ENCODE measurements around the gene PACSIN3. TPM values are rescaled to one million over a fixed set of nuclear protein-coding genes. Genes with fewer than 3 reads are reported as not detected.

Gene PACSIN3
- total RNA-seq, 1 donor from 2014 or later, result 57.4 TPM

GRCh38 chr11:47132490-47132889, 53.7 kb downstream of the PACSIN3 start:
- TF ChIP-seq, protein P1, sequence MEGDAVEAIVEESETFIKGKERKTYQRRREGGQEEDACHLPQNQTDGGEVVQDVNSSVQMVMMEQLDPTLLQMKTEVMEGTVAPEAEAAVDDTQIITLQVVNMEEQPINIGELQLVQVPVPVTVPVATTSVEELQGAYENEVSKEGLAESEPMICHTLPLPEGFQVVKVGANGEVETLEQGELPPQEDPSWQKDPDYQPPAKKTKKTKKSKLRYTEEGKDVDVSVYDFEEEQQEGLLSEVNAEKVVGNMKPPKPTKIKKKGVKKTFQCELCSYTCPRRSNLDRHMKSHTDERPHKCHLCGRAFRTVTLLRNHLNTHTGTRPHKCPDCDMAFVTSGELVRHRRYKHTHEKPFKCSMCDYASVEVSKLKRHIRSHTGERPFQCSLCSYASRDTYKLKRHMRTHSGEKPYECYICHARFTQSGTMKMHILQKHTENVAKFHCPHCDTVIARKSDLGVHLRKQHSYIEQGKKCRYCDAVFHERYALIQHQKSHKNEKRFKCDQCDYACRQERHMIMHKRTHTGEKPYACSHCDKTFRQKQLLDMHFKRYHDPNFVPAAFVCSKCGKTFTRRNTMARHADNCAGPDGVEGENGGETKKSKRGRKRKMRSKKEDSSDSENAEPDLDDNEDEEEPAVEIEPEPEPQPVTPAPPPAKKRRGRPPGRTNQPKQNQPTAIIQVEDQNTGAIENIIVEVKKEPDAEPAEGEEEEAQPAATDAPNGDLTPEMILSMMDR (IDR thresholded peaks at IDR 0.05; ENCODE audit: insufficient read depth, low read length, poor library complexity, severe bottlenecking), result no peak
- no peaks in the 10 kb centered on the region for H3K36me3 ChIP-seq (ENCODE audit: control insufficient read depth, insufficient read depth, low read length)
- no peaks in the 10 kb centered on the region for H3K27me3 ChIP-seq (ENCODE audit: control insufficient read depth, insufficient read depth, low read length)
- DNase-seq (ENCODE audit: low read depth), result no peak
- no peak overlapping the region for H3K4me3 ChIP-seq (ENCODE audit: low read depth, low read length)

DNA sequence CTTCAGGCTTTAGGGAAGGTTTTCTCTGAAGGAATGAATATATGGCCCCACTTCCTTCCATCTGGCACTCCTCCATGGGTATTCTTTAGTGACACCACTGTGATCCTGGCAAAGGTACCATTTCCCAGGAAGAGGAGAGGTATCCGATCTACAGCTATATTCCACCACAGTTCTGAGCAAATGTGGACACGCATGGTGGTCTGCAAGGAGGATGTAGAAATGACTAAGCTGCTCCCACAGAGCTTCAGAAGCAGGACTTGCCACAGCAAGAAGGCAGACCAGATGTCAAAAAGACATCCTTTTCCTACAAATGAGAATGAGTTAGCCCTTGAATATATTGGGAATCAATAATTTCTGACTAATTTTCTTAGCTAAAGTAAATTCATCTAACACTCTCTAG, 55.1 kb downstream of the PACSIN3 start:
- Histone ChIP-seq H3K36me3 (ENCODE audit: control insufficient read depth, insufficient read depth, low read length) (no peaks in the 10 kb centered on the region), H3K4me3 (ENCODE audit: low read depth, low read length) (no peak overlapping the region), H3K27me3 (ENCODE audit: control insufficient read depth, insufficient read depth, low read length) (no peaks in the 10 kb centered on the region)
- TF ChIP-seq, protein P1 (IDR thresholded peaks at IDR 0.05; ENCODE audit: insufficient read depth, low read length, poor library complexity, severe bottlenecking), result no peak
- DNase-seq (ENCODE audit: low read depth), result no peak

DNA sequence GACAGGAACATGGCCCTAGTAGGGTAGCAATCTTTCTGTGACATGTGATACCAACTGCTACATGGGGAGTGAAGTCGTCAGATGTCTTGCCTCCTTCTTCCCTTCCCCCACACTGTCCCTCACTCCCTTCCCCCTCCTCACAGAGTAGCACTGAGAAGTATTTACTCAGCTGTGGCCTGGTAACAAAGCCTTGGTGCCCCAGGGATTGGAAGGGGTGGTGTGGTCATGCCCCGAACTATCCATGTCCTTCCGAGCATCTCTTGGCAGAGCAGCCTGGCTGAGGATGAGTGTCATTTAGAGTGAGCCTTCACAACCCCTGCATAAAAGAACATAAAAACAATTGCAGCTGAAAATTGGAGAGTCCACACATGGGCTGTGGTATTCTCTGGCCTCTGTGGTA, 55.7 kb downstream of the PACSIN3 start:
- TF ChIP-seq, protein P1 (IDR thresholded peaks at IDR 0.05; ENCODE audit: insufficient read depth, low read length, poor library complexity, severe bottlenecking), result no peak
- Histone ChIP-seq H3K36me3 (ENCODE audit: control insufficient read depth, insufficient read depth, low read length) (no peaks in the 10 kb centered on the region), H3K27me3 (ENCODE audit: control insufficient read depth, insufficient read depth, low read length) (no peaks in the 10 kb centered on the region), H3K4me3 (ENCODE audit: low read depth, low read length) (no peak overlapping the region)
- no peak for DNase-seq (ENCODE audit: low read depth)

Other genes with a start within 250 kb of the PACSIN3 start
- gene CSTPP1, start 249.7 kb downstream of the PACSIN3 start, total RNA-seq, result 31.5 and 45.6 TPM in 2 replicates
- gene ARFGAP2, start 9.6 kb downstream of the PACSIN3 start, total RNA-seq, result 95.7 and 106 TPM in 2 replicates
- gene DDB2, start 28.5 kb upstream of the PACSIN3 start, total RNA-seq, result 24.8 and 34.7 TPM in 2 replicates
- gene ACP2, start 62.4 kb upstream of the PACSIN3 start, total RNA-seq, result 51.6 and 57.1 TPM in 2 replicates
- gene NR1H3, start 71.6 kb upstream of the PACSIN3 start, total RNA-seq, result 3.8 and 7.3 TPM in 2 replicates
- 18.5 and 20.2 TPM in 2 replicates for gene MADD, start 83.7 kb upstream of the PACSIN3 start, total RNA-seq
- not detected in 2 replicates for gene MYBPC3, start 166.3 kb upstream of the PACSIN3 start, total RNA-seq
- gene SPI1, start 192.1 kb upstream of the PACSIN3 start, total RNA-seq, result 0.14 TPM in 1 of 2 replicates, not detected in the other
- gene SLC39A13, start 222.2 kb upstream of the PACSIN3 start, total RNA-seq, result 113 and 117 TPM in 2 replicates
- 115 and 126 TPM in 2 replicates for gene PSMC3, start 240.0 kb upstream of the PACSIN3 start, total RNA-seq

Measured in kidney epithelial cell (primary cell).